HCT116 (cell line): Measurements from ENCODE around the gene DGCR8. TPM values are rescaled to one million over a fixed set of nuclear protein-coding genes. Genes with fewer than 3 reads are reported as not detected.

Experiments used
- ATAC-seq: fragments of 200-7000 bp; cut with Tn5 transposase; 2 replicates; pipeline ENCODE4 v1.9.1; 2020; ENCODE audit warnings: mild to moderate bottlenecking, moderate library complexity
- BruUV-seq: library from RNA; stranded (reverse); fragments of 400-500 nt; replicated peaks from 2 replicates; lab custom pipeline; 2021; lab: Mats Ljungman, UMichigan
- CTCF ChIA-PET: fragments of 300-600 bp; sonication (Branson Sonifier 250); formaldehyde crosslinking; loops from one replicate; lab custom pipeline; 2021; ENCODE audit warnings: antibody characterized with exemption; lab: Charles Lee
- POLR2A ChIA-PET: fragments of 300-600, 350-600 bp; sonication (Branson Sonifier 250); formaldehyde crosslinking; loops from one replicate; lab custom pipeline; 2021; ENCODE audit warnings: antibody characterized with exemption; lab: Charles Lee
- RAD21 ChIA-PET, 2 experiments: fragments of 300-600 bp; sonication (Branson Sonifier 250); formaldehyde crosslinking; loops; one replicate each; lab custom pipeline; 2023; ENCODE audit warnings: low total read pairs in 2 of 2; ENCODE audit not compliant: uncharacterized antibody in 2 of 2, unreplicated experiment in 2 of 2, low non-redundant PET in 1 of 2; lab: Charles Lee
- DNase-seq: peaks from one replicate; pipeline ENCODE4 v3.0.0-alpha.2; 2010; ENCODE audit warnings: low read depth, low spot score
- H2AFZ ChIP-seq: fragments of 200-600 bp; shearing (Covaris generic), sonication (generic); 2 replicates; pipeline ENCODE4 v1.6.1; 2017; ENCODE audit warnings: low read depth, mixed run types, mixed read lengths, antibody characterized with exemption, low read length; ENCODE audit not compliant: poor library complexity, severe bottlenecking
- H3K27ac ChIP-seq: 2 replicates; pipeline ENCODE4 v1.5.1; 2012; ENCODE audit warnings: low read depth, low read length
- H3K27me3 ChIP-seq: fragments of 200-600 bp; sonication (generic); 2 replicates; pipeline ENCODE4 v1.6.1; 2016; ENCODE audit warnings: mixed run types, low read length, mixed read lengths; ENCODE audit not compliant: insufficient read depth
- H3K36me3 ChIP-seq, 2 experiments: fragments of 200-500 bp in 1 of 2; fragments of 200-600 bp in 1 of 2; sonication (Bioruptor generic) in 1 of 2; sonication (generic) in 1 of 2; 2 replicates each; pipeline versions ENCODE4 v1.5.1 to v1.6.1; 2014 to 2016; ENCODE audit warnings: low read length in 2 of 2, inconsistent platforms in 1 of 2, mixed read lengths in 1 of 2, mixed run types in 1 of 2; ENCODE audit not compliant: insufficient read depth in 2 of 2, control insufficient read depth in 1 of 2
- H3K4me1 ChIP-seq, 2 experiments: fragments of 200-600 bp in 1 of 2; sonication (generic) in 1 of 2; 2 replicates each; pipeline versions ENCODE4 v1.5.1 to v1.6.1; 2012 to 2017; ENCODE audit warnings: low read length in 2 of 2, inconsistent platforms in 1 of 2, mild to moderate bottlenecking in 1 of 2, mixed read lengths in 1 of 2, mixed run types in 1 of 2, moderate library complexity in 1 of 2; ENCODE audit not compliant: insufficient read depth in 2 of 2, control insufficient read depth in 1 of 2
- H3K4me2 ChIP-seq: fragments of 200-600 bp; sonication (generic); 2 replicates; pipeline ENCODE4 v1.6.1; 2017; ENCODE audit warnings: mixed run types, low read length, mixed read lengths
- H3K4me3 ChIP-seq, 2 experiments: fragments of 200-600 bp in 1 of 2; sonication (generic) in 1 of 2; replicated peaks in 1 of 2; 2 replicates each; pipeline ENCODE4 v1.5.1; 2011 to 2016; ENCODE audit warnings: low read length in 2 of 2, control low read depth in 1 of 2, low read depth in 1 of 2, mild to moderate bottlenecking in 1 of 2, mixed read lengths in 1 of 2, mixed run types in 1 of 2
- H3K79me2 ChIP-seq: fragments of 200-600 bp; sonication (generic); 2 replicates; pipeline ENCODE4 v1.6.1; 2017; ENCODE audit warnings: mild to moderate bottlenecking, mixed run types, low read length, moderate library complexity, mixed read lengths; ENCODE audit not compliant: insufficient read depth
- H3K9ac ChIP-seq: fragments of 200-600 bp; sonication (generic); 2 replicates; pipeline ENCODE4 v1.6.1; 2016; ENCODE audit warnings: low read length, mixed read lengths
- H3K9me2 ChIP-seq: fragments of 200-600 bp; sonication (generic), shearing (Covaris generic); 2 replicates; pipeline ENCODE4 v1.6.1; 2017; ENCODE audit warnings: mixed run types, mild to moderate bottlenecking, moderate library complexity; ENCODE audit not compliant: insufficient read depth
- H3K9me3 ChIP-seq, 2 experiments: fragments of 200-500 bp in 1 of 2; fragments of 200-600 bp in 1 of 2; sonication (Bioruptor generic) in 1 of 2; sonication (generic) in 1 of 2; 2 replicates each; pipeline ENCODE4 v1.6.1; 2014 to 2017; ENCODE audit warnings: low read length in 2 of 2, mixed read lengths in 2 of 2, inconsistent platforms in 1 of 2, low read depth in 1 of 2, mild to moderate bottlenecking in 1 of 2, mixed run types in 1 of 2, moderate library complexity in 1 of 2; ENCODE audit not compliant: control insufficient read depth in 1 of 2, insufficient read depth in 1 of 2
- H4K20me1 ChIP-seq: fragments of 200-600 bp; sonication (generic), shearing (Covaris generic); 2 replicates; pipeline ENCODE4 v1.6.1; 2017; ENCODE audit warnings: mixed run types, mild to moderate bottlenecking, moderate library complexity; ENCODE audit not compliant: insufficient read depth
- CBX3 ChIP-seq: IDR thresholded peaks from 2 replicates; pipeline ENCODE4 v1.6.1; 2012; ENCODE audit warnings: low read depth
- CEBPB ChIP-seq: IDR thresholded peaks from 2 replicates; pipeline ENCODE4 v1.6.1; 2012; ENCODE audit warnings: low read depth
- ELF1 ChIP-seq: IDR thresholded peaks from 2 replicates; pipeline ENCODE4 v1.6.1; 2012; ENCODE audit warnings: low read depth, borderline replicate concordance
- EZH2phosphoT487 ChIP-seq: fragments of 200-600 bp; IDR thresholded peaks from 2 replicates; pipeline ENCODE4 v1.6.1; 2018; ENCODE audit warnings: antibody characterized with exemption, borderline replicate concordance
- JUND ChIP-seq: IDR thresholded peaks from 2 replicates; pipeline ENCODE4 v1.6.1; 2012
- POLR2AphosphoS5 ChIP-seq: IDR thresholded peaks from 2 replicates; pipeline ENCODE4 v1.6.1; 2011; ENCODE audit warnings: mild to moderate bottlenecking, low read depth, low read length, moderate library complexity
- SP1 ChIP-seq: IDR thresholded peaks from 2 replicates; pipeline ENCODE4 v1.6.1; 2012; ENCODE audit warnings: low read depth
- SRF ChIP-seq: IDR thresholded peaks from 2 replicates; pipeline ENCODE4 v1.6.1; 2012; ENCODE audit warnings: low read depth
- TCF7L2 ChIP-seq: IDR thresholded peaks from 2 replicates; pipeline ENCODE4 v1.7.0; 2011; ENCODE audit warnings: borderline replicate concordance, inconsistent platforms; ENCODE audit not compliant: insufficient read depth, insufficient read length; ENCODE audit errors: extremely low read depth
- YY1 ChIP-seq: IDR thresholded peaks from 2 replicates; pipeline ENCODE4 v1.6.1; 2011; ENCODE audit warnings: low read length, low read depth, moderate library complexity, mild to moderate bottlenecking; ENCODE audit not compliant: insufficient replicate concordance; ENCODE audit errors: extremely low read depth
- ZFX ChIP-seq: fragments of 450-650 bp; IDR thresholded peaks from 2 replicates; pipeline ENCODE4 v1.6.1; 2017
- ZNF274 ChIP-seq: fragments of 200-500 bp; sonication (Bioruptor generic); IDR thresholded peaks from 2 replicates; pipeline ENCODE4 v1.6.1; 2014; ENCODE audit warnings: mild to moderate bottlenecking, low read depth, low read length, inconsistent platforms
- intact Hi-C: fragments of 100-400 bp; cut with micrococcal nuclease; formaldehyde crosslinking; loops from 2 replicates; pipeline ENCODE4 v1.10.0; 2022
- total RNA-seq: library from RNA; stranded (reverse); gene quantifications from one replicate; pipeline ENCODE4 v1.2.1, GENCODE V29; 2021; ENCODE audit not compliant: unreplicated experiment
- TF ChIP-seq, protein P1 (sequence below): IDR thresholded peaks from 2 replicates; pipeline ENCODE4 v1.6.1; 2011; ENCODE audit warnings: mild to moderate bottlenecking, low read length, moderate library complexity; ENCODE audit not compliant: insufficient replicate concordance; ENCODE audit errors: extremely low read depth
- TF ChIP-seq, protein P2 (sequence below): IDR thresholded peaks from 2 replicates; pipeline ENCODE4 v1.6.1; 2012; ENCODE audit warnings: low read depth
- TF ChIP-seq, protein P3 (sequence below): IDR thresholded peaks from 2 replicates; pipeline ENCODE4 v1.6.1; 2012

The DGCR8 gene
- total RNA-seq, 1 experiment from 2014 or later = 43.8 TPM

DNA sequence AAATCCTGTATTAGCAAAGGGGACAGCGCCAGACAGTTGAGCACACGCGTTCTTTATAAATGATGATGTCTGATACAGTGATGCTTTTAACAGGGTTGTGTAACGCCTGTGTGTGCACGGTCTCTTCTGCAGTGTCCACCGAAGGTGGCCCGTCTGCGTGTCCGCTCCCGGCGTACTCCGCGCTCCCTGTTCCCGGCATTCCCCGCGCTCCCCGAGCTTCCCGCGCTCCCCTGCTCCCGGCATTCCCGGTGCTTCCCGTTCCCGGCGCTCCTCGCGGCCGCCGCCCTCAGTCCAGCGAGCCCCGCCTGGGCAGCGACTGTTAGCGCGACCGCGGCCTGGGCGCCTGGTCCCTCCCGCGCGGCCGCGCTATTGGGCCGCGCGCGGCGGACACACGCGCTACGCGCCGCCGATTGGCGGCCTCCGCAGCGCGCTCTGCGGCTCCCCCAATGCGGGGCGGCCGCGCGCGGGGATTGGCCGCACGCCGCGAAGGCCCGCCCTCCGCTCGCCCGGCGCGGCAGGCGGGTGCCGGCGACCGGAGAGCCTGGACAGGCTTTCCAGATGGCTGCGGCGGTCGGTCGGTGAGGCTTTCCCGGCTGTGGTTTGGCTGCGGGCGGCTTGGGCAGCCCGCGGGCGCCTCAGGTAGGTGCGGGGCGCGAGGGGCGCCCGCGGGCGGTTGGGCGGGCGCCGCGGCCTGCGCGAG, at the start of gene DGCR8 (continued):
- TF ChIP-seq, protein P1, sequence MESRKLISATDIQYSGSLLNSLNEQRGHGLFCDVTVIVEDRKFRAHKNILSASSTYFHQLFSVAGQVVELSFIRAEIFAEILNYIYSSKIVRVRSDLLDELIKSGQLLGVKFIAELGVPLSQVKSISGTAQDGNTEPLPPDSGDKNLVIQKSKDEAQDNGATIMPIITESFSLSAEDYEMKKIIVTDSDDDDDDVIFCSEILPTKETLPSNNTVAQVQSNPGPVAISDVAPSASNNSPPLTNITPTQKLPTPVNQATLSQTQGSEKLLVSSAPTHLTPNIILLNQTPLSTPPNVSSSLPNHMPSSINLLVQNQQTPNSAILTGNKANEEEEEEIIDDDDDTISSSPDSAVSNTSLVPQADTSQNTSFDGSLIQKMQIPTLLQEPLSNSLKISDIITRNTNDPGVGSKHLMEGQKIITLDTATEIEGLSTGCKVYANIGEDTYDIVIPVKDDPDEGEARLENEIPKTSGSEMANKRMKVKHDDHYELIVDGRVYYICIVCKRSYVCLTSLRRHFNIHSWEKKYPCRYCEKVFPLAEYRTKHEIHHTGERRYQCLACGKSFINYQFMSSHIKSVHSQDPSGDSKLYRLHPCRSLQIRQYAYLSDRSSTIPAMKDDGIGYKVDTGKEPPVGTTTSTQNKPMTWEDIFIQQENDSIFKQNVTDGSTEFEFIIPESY = no peak
- peak; percentile 77 for TF ChIP-seq CBX3
- no peak for TF ChIP-seq EZH2phosphoT487

DNA sequence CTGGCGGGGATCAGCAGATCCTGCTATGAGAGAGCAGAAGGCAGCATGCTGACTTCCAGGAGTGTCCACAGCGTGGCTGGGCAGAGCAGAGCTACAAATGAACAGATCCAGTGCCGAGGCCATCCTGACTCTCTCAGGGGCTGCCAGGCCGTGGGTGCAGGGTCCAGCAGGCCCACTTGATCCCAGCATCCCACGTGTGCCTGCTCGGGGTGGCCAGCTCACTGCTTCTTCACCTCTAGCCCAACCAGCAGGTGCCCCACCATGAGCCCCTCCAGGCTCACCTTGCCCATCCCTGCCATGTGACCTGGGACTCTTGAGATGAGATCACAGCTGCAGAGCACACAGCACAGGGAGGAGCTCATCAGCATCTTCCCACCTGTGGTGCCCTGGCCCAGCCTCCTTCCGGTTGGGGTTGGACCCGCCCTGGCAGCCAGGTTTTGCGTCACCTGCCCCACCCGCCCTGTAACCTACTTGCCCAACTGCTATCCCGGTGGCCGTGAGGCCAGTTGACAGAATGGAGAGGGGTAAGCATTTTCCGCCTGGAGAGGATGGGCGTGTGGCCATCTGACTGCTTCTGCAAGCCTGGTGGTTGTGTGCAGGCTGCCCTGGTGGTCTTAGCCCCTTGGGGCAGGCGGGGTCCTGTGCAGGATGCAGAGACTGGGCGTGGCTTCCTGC, 48.2 kb upstream of the DGCR8 start:
- Histone ChIP-seq H2AFZ (no peak overlapping the region), H3K27me3 (no peaks in the 10 kb centered on the region), H3K9ac (no peak overlapping the region), H3K4me1 (peaks cover 2 to 14% of the 10 kb centered on the region in 2 experiments; a peak in 3 of 4 replicates), H3K36me3 (no peaks in the 10 kb centered on the region), H3K79me2 (no peaks in the 10 kb centered on the region), H3K9me2 (no peaks in the 10 kb centered on the region), H3K27ac (no peak overlapping the region), H3K4me2 (no peak overlapping the region; the same call in 1 of the 2 replicates), H4K20me1 (no peaks in the 10 kb centered on the region), H3K4me3 (no peak overlapping the region), H3K9me3 (no peaks in the 10 kb centered on the region)
- ChIA-PET POLR2A (no interaction called here), RAD21 (no interaction called here), CTCF (no interaction called here)
- BruUV-seq = no TSS peak
- DNase-seq = no peak
- intact Hi-C loops = no loop called here
- ATAC-seq = peak; percentile 63
- TF ChIP-seq ELF1 (no peak), ZFX (no peak), POLR2AphosphoS5 (no peak), SRF (no peak), SP1 (no peak), ZNF274 (no peak), CBX3 (no peak), JUND (no peak), CEBPB (no peak), YY1 (no peak), TCF7L2 (no peak)
- TF ChIP-seq, protein P2, sequence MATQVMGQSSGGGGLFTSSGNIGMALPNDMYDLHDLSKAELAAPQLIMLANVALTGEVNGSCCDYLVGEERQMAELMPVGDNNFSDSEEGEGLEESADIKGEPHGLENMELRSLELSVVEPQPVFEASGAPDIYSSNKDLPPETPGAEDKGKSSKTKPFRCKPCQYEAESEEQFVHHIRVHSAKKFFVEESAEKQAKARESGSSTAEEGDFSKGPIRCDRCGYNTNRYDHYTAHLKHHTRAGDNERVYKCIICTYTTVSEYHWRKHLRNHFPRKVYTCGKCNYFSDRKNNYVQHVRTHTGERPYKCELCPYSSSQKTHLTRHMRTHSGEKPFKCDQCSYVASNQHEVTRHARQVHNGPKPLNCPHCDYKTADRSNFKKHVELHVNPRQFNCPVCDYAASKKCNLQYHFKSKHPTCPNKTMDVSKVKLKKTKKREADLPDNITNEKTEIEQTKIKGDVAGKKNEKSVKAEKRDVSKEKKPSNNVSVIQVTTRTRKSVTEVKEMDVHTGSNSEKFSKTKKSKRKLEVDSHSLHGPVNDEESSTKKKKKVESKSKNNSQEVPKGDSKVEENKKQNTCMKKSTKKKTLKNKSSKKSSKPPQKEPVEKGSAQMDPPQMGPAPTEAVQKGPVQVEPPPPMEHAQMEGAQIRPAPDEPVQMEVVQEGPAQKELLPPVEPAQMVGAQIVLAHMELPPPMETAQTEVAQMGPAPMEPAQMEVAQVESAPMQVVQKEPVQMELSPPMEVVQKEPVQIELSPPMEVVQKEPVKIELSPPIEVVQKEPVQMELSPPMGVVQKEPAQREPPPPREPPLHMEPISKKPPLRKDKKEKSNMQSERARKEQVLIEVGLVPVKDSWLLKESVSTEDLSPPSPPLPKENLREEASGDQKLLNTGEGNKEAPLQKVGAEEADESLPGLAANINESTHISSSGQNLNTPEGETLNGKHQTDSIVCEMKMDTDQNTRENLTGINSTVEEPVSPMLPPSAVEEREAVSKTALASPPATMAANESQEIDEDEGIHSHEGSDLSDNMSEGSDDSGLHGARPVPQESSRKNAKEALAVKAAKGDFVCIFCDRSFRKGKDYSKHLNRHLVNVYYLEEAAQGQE = no peak
- TF ChIP-seq, protein P3, sequence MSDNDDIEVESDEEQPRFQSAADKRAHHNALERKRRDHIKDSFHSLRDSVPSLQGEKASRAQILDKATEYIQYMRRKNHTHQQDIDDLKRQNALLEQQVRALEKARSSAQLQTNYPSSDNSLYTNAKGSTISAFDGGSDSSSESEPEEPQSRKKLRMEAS = no peak
- TF ChIP-seq, protein P1 = no peak
